Left kidney (tissue), 8 donors: ENCODE measurements around the gene ATOH7. TPM values are rescaled to one million over a fixed set of nuclear protein-coding genes. Genes with fewer than 3 reads are reported as not detected.
A peak's percentile ranks its signal among the peaks of the same experiment; 100 is the strongest.
"Not testable (repeated sequence)": the region's sequence is repeated elsewhere in the genome, so short reads cannot be mapped to it uniquely, and the experiment has no call there.

Source experiments
- DNase-seq: peaks from one replicate; pipeline ENCODE4 v3.0.0-alpha.2; 2013
- long read RNA-seq, 8 donors: transcript quantifications; one replicate each; lab custom pipeline, GENCODE V29; 2026
- polyA plus RNA-seq: library from polyadenylated mRNA; unstranded; fragments of 120-200 nt; gene quantifications from one replicate; pipeline ENCODE4 v1.2.1, GENCODE V29; 2013; ENCODE audit not compliant: insufficient read length

ATOH7 gene
- polyA plus RNA-seq: 1.7 TPM
- long read RNA-seq, donor 1, partial matches to known transcripts: 0 of 3 reads
- long read RNA-seq, donor 1, other reads (novel, unspliced or antisense): 0 of 3 reads
- long read RNA-seq, donor 2: 0 reads
- long read RNA-seq, donor 3, partial matches to known transcripts: 0 of 1 reads
- long read RNA-seq, donor 3, other reads (novel, unspliced or antisense): 0 of 1 reads
- long read RNA-seq, donor 4, partial matches to known transcripts: 0 of 2 reads
- long read RNA-seq, donor 4, other reads (novel, unspliced or antisense): 0 of 2 reads
- long read RNA-seq, donor 5, partial matches to known transcripts: 0 of 1 reads
- long read RNA-seq, donor 5, other reads (novel, unspliced or antisense): 0 of 1 reads
- long read RNA-seq, donor 6, partial matches to known transcripts: 0 of 2 reads
- long read RNA-seq, donor 6, other reads (novel, unspliced or antisense): 0 of 2 reads
- long read RNA-seq, donor 7, partial matches to known transcripts: 0 of 2 reads
- long read RNA-seq, donor 7, other reads (novel, unspliced or antisense): 0 of 2 reads
- long read RNA-seq, donor 8: 0 reads

DNA sequence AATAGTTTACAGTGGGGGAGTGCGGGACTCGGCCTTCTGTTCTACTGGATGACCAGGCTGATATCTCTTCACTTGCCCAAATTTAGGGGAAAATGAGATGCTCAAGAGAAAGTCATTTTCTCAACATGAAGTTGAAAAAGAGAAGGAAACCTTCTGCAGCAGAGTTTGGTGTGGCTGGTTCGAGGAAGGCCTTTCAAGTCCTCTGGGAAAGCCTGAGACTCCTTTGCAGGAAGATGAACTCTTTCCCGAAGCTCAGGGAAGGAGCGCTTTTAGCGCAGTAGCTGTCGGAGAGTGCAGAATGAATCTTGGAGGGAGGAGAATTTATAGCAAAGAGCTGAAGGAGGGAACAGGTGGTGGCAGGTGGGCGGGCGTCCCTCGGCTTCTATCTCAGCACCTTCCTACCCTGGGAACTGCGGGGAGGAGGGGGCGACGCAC is at the start of gene ATOH7:
Gene ATOH7 (minus strand): TSS at position 297 of the 435 bp plus-strand sequence. CDS start 436 bp downstream, outside the sequence.
- DNase-seq: peak; percentile 25

DNA sequence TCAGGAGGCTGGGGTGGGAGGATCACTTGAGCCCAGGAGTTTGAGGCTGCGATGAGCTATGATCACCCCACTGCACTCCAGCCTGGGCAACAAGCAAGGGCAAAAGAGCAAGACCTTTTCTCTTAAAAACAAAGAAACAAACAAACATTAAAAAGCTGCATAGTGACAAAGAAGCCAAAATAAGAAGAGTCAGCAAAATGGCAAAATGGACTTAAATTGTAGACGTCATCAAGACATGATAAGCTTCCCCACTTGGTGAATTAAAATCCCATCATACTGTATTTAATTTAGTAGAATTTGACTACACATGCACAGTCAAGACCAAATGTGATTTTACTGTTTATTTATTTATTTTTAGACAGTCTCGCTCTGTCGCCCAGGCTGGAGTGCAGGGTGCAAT is 48.8 kb upstream of the ATOH7 start:
- no peak for DNase-seq

DNA sequence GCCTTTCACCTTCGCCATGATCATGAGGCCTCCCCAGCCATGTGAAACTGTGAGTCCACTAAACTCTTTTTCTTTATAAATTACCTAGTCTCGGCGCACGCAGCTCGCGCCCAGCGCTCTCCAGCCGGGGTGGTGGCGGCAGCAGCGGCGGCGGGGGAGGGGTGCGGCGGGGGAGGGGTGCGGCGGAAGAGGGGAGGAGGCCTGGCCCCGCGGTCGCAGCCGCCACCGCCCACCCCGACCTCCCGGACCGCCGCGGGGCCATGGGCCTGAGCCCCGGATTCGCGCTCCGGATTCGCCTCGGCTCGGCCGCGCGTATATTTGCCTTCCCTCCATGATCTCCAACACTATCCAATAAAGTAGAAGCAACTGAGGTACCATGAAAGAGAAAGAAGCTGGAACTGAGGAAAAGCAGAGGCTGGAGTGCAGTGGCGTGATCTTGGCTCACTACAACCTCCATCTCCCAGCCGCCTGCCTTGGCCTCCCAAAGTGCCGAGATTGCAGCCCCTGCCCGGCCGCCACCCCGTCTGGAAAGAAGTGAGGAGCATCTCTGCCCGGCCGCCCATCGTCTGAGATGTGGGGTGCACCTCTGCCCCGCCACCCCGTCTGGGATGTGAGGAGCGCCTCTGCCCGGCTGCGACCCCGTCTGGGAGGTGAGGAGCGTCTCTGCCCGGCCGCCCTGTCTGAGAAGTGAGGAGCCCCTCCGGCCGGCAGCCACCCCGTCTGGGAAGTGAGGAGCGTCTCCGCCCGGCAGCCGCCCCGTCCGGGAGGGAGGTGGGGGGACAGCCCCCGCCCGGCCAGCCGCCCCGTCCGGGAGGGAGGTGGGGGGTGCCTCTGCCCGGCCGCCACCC is 47.2 kb upstream of the ATOH7 start:
- DNase-seq: not testable (repeated sequence)

DNA sequence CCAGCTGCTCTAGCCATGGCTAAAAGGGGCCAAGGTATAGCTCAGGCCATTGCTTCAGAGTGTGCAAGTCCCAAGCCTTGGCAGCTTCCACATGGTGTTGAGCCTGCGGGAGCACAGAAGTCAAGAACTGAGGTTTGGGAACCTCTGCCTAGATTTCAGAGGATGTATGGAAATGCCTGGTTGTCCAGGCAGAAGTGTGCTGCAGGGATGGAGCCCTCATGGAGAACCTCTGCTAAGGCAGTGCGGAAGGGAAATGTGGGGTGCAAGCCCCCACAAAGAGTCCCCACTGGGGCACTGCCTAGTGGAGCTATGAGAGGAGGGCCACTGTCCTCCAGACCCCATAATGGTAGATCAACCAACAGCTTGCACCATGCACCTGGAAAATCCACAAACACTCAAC is 45.9 kb upstream of the ATOH7 start:
- DNase-seq: not testable (repeated sequence)

DNA sequence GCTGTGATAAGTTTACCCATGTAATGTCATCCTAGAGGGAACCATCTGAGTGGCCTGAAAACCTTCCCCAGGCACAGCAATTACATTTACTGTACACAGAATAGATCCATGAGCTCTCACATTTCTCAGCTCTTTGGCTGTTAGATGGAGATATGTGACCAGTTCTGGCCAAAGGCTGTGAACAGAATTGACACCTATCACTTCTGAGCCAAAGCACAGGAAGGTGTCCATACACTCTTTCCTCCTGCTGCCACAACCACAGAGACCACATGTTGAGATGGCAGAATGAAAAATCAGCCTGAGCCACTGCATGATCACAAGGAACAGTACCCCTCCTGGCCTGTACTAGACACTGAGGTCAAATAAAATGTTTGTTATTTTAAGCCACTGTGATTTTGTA is 44.3 kb upstream of the ATOH7 start:
- DNase-seq: no peak

DNA sequence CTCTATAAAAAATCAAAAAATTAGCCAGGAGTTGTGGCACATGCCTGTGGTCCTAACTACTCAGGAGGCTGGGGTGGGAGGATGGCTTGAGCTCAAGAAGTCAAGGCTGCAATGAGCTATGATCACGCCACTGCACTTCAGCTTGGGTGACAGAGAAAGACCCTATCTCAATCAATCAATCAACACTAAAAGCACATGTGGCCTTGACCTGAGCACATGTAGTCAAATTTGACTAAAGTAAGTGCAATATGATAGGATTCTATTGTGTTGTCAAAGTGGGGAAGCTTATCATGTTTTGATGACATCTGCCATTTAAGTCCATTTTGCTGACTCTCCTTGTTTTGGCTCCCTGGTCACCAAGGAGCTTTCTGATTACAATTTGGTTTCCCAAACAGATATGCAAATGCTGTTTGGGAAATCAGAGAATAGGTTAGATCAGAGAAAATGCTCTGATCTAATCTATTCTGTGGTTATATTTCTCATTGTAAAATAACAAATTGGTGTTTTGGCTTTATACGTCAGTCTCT is 43.8 kb upstream of the ATOH7 start:
- no peak for DNase-seq

DNA sequence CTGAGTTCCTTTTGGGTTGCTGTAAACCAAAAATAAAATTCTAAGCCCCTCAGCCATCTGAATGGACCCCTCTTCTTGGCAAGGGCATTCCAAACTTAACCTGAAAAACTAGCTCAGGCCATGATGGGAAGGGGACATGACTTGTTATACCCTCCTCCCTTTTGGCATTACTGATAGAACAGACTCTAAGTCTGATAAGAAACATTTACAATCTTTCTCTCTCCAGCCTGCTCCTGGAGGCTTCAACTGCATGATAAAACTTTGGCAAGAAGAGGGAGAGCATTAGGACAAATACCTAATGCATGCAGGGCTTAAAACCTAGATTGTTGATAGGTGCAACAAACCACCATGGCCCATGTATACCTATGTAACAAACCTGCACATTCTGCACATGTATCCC is 40.9 kb upstream of the ATOH7 start:
- DNase-seq: no peak

DNA sequence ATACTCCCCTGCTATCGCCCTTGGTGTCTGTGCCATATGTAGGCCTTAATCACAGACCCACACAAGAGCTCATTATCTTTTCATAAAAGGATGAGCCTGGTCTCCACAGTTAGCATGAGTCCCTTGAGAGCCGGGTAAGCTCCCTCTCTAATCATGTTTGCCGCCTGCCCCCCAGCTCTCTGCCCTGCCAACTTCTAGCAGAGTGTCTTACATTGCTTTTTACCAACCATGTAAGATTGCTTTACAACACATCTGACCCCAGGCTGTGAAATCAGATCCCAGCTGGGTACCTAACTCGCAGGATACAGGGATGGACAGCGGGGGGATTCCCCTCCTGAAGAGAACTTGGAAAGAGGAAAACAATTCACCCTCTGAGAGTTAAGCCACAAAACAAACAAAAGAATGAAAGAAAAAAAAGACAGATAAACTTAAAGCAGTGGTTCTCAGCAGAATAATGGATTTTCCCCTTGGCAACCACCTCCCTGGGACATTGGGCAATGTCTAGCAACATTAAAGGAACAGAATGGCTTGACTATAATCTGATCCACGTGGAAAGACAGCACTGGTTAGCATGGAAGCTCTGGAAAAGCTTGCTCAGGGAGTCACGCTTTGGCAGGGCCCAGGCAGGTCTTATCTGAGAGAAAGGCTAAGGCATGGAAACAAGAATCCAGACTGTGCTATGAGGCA is 39.4 kb upstream of the ATOH7 start:
- no peak for DNase-seq

DNA sequence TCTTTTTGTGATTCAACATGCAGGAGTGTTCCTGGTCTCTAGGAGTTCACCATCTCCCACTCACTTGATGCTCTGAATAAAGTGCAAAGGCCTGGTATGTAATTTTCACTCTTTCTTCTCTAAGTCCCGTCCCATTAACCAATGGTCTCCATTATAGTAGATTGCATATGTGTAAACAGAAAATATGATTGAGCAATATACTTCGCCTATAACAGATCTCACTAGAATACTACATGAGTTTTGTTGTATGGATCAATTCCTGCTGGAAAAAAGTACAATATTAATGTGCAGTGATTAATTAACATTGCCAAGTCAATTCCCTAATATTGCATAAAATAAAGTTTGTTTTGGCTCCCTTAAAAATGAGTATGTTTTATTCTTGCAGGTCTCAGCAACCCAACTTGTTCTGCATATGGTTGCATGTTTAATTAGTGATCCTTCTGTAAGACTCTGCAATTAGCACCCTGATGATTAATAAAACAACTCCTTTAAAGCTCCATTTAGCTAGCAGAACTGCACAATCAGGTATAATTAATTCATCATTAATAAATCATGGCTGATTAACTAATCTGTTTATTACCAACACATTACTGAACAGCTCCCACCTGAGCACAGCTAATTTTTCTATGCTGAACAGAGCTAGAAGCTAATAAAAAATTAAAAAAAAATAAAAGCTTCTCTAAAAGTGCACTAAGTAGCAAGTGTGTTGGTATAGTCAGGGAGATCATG is 37.8 kb upstream of the ATOH7 start:
- no peak for DNase-seq

DNA sequence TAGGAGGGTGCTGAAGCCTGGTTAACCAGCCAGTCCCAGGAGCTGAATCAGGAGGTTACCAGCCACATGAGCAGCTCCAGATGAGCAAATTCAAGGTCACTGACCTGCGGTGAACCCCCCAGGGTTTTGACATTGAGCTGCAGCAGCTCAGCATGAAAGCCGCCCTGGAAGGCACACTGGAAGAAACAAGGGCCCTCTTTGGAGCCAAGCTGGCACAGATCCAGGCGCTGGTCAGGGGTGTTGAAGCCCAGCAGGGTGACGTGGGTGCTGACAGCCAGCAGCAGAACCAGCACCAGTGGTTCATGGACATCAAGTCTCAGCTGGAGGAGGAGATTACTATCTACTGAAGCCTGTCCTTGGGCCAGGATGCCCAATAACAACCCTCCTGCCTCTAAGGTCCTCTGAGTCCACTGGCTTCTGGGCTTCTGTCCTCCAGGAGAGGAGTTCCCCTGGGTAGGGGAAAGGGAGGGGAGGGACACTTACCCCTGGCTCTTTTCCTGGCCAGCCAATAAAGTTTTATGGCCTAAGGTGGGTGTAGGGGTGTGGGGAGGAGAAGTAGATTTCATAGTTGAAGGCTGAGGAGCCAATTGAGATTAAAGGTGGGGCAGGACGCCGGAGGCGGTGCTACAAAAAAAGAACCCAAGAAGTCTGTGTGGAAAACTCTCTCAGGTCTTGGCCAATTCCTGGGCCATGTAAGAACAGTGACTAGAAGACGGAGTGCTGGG is 29.4 kb upstream of the ATOH7 start:
- no peak for DNase-seq

DNA sequence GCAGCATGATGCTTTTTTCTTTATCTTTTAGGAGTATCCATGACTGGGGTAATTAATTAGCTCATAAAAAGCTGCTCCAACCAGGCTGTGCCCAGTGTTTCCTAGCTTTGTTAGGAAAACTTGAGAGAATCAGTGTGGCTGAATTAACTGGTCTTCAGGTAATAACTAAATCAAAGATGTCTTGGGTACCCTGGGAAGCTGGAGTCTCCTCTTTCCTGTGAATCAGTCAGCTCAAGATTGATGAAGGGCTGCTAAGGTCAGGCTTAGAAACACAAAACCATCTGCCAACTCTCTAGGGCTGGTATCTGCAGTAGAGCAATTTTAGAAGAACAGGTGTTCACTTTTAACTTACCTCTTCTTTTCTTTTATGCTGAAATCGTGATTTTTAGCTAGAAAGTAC is 21.4 kb upstream of the ATOH7 start:
- DNase-seq: no peak

DNA sequence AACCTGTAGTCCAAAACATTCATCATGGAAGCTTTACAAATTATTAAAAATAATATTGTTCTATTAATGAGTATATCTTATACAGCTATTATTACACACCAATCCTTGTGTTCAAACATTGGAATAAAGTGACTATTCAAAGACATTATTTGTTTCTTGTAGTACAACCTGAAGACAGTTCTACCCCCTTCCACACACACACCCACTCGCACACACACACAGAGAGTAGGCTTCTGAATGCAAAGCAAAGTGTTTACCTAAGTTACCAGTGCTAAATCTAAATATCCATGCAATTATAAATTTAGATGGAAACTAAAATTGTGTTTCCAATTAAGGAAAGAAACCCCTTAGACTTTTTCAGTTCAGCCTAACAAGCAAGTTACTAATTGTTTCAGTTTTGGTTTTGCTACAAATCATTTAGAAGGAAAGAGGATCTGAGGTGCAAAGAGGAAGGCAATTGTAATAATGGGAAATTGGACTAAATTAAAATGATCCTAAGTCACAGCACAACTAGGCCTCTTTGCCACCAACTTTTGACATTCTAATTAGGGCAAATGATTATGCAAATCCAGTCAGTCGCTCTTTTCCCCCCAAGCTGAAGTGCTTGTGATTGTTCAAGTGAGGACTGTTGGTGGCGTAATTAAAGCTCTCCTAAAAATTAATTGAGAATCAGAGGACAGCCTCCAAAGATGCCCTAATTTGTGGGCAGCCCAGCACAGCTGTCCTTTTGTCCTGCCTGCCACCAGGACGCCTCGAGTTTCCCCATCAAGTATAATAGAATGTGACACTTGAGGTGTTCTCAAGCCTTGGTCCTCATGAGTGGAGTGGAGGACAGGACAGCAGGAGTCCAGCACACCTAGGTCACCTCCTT is 19.9 kb upstream of the ATOH7 start:
- DNase-seq: no peak

DNA sequence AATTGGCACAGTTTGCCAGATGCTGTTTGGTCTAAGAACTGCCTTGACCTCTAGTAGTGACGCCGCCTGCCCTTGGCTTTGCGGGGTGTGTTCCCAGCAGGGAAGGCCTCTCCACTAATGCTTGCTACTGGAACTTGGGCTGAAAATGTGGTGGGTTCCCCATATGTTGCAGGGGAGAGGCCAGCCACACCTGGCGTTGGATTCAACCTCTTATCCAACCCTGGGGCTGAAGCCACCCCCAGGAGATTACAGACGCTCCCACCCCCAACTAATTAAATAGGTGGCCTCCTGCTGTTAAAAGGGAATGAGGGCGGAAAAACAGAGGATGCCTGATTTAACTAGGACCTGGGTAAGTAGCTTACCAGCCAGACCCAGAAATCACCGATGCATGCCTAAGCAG is 19.2 kb upstream of the ATOH7 start:
- DNase-seq: no peak

DNA sequence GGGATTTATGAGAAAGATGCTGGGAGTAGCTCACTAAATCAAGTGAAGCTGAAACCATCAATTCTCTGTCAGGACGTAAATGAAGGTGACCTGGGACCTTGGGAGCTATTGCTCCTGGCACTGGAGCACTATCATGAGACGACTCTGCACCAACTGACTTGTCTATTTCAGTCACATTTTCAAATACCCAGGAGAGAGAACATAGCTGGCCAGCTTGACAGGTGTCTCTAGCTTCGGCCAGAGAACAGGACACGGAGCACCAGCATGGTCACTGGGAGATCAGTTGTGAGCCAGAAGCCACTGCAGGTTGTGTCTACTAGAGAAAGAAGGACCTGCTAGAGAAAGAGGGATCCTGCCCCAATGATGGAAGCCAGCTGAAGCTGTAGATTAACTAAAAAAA is 17.4 kb upstream of the ATOH7 start:
- no peak for DNase-seq

DNA sequence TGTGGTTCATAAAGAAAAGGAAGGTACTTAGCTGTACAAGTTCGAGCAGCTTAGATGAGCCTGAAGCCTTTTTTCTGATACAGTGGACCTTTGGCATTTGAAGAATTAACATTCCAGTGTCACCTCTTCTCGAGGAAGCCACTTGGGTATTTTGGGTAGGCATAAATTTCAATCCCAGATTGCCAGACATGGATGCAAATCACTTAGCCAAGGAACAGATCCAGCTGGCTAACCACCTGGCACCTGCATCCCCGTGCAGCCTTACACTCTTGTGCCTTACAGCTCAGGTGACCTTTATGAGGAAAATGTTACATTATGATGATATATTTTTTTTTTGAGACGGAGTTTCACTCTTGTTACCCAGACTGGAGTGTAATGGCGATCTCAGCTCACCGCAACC is 16.0 kb upstream of the ATOH7 start:
- no peak for DNase-seq

DNA sequence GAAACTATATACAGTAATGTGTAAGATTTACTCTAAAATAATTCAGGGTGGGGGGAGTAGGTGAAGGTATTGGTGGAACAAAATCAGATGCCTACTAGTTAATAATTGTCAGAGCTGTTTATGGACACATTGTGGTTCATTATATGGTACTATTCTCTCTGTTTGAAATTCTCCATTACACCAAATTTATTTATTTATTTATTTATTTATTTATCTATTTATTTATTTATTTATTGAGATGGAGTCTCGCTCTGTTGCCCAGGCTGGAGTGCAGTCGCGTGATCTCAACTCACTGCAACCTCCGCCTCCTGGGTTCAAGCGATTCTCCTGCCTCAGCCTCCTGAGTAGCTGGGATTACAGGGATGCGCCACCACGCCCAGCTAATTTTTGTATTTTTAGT is 14.5 kb upstream of the ATOH7 start:
- DNase-seq: not testable (repeated sequence)

DNA sequence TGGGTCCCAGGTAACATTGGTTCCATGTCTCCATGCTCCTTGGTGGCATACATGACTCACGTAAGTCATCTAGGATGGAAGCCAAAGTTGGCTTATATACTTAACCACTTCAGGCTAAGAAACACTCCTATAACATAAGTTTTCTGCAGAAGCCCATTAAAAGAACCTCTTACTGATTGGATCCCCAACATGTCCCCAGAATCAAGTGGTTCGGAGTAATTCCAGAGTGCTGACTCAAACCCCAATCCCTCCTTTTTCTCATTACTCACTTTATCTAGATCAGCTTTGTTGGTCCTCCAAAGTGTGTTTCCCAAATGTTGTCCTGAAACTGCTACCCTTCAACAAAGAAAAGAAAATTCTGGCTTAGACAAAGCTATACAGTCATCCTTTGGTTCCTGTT is 10.1 kb upstream of the ATOH7 start:
- DNase-seq: no peak

DNA sequence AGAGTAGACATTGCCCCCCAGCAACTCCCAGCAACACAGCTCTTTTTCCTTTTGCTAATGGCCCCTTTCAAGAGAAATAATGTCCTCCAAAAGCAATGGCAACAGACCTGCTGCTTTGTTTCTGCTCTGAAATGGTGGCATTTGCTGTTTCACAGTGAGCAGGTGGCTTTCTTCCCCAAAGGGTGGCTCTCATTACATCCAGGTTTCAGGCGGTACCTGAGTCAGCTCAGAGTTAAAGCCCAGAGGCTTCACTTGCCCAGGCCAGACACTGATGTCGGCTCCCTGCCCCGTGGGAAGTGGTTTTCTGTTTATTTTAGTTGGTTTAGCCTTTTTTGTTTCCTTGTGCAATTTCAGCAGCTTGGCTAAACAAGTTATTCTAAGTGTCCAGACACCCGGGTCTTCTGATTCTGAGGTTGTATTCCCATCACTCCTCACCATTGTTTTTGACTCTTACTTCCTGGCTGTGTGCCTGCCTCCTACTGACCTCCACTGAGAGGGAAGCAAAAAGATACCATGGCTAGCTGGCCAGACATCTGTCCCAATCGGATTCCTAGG is 7.8 kb upstream of the ATOH7 start:
- DNase-seq: no peak

DNA sequence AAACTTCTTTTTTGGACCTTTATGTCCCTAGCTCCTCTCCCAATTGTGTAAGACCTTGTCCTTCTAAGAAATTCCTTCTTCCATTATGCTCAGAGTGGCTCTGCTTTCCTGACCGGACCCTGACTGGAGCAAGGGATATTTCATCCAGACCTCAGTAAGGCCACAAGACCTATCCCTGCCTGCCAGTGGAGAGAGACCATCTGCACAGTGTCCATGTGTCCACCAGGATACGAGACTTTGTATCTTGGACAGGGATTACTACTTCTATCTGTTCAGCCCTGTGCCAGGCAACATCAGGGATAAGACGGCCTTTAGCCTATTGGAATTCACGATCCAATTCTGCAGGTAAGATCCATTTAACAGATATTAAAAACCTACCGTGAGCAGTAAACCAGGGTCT is 7.2 kb upstream of the ATOH7 start:
- no peak for DNase-seq
